ENCODE measurements around the gene SMAD6.

GRCh38 chr15:66796343-66796742 is 94.3 kb downstream of the SMAD6 start:
- no peak for TF ChIP-seq CTCF (conservative IDR thresholded peaks at IDR 0.05 in 1 of 2, IDR thresholded peaks at IDR 0.05 in 1 of 2; ENCODE audit: low read depth in 1 of 2, low read length in 2 of 2)
- no peak for TF ChIP-seq EZH2 (IDR thresholded peaks at IDR 0.05; ENCODE audit: low read length, missing control alignments)

All from fibroblast of lung (primary cell).